Stromal cell of bone marrow (primary cell): ENCODE data around the gene OR10H3.
"Not testable (repeated sequence)": the region's sequence is repeated elsewhere in the genome, so short reads cannot be mapped to it uniquely, and the experiment has no call there.

ENCODE experiments used
- DNase-seq: peaks from one replicate; pipeline ENCODE4 v3.0.0-alpha.2; 2012; ENCODE audit warnings: low read depth

OR10H3 gene

DNA sequence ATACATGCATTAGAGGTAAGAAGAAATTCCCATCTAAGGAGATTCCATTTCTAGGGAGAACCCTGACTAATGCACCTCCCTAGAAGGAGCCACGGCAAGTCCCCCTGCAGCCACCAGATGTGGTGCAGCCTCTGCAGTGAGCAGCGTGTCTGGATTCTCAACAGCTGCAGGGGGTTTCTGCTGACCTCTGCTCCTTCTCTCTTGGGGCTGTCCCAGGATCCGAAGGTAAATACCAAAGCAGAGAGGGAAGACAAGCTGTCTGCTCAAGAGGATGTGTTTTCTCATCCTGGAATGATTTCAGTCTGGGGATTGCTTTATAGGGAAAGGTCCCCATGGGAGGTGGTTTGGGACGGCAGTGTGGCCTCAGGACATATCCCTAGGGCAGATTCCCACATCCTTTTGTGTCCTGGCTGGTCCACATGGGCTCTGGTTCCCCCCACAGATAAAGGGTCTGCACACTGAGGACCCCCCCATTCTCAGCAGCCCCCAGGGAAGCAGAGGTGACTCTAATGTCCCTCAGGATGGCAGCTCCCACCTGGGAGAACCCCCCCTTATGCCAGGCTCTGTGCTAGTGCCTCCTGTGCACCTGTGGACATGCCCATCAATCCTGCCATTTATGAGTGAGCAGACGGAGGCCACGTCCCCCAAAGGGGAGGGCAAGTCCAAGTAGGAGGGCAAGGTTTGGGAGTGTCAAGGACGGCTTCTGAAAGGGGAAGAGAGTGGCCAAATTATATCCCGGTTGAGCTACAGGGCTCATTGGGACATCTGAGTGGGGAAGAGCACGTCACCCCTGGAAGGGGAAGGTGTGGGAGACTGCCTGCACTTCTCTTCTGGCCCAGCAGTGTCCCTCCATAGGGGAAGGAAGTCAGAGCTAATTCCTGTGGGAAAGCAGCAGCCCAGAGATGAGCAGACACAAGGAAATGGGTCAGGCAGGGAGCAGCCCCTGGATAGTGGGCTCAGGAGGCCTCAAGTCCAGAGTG, 39.5 kb downstream of the OR10H3 start:
- DNase-seq: no peak

DNA sequence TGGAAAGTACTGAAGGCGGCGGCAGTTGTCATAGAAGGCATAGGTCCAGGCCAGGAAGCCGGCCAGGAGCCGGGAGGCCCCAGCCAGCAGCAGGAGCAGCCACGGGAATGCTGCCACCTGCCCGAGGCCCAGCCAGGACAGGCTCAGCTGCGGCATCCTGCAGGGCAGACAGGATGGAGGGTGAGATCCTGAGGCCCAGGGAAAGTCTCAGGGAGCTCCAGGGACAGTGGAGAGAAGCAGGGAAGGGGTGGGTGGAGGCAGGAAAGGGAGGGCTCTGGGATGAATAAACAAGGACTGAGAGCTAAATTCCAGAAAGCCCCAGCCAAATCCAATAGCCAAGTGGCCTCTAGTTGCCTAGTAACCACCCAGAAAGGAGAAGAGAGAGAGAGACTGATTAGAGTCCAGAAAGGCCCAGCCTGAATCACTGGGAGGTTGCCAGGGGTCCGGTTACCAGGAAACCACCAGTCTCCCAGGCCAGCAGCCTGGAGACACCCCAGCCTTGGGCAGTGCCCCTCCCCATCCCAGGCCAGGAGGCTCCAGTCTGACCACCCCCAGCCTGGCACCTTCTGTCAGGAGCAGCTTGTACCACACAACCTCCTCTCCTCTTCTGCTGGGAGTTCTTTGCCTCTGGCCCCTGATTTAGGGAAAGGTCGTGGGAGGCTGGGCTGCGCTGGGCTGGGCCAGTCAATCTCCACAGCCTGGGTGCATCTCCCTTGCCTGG, 42.1 kb downstream of the OR10H3 start:
- DNase-seq: peak; percentile 14

DNA sequence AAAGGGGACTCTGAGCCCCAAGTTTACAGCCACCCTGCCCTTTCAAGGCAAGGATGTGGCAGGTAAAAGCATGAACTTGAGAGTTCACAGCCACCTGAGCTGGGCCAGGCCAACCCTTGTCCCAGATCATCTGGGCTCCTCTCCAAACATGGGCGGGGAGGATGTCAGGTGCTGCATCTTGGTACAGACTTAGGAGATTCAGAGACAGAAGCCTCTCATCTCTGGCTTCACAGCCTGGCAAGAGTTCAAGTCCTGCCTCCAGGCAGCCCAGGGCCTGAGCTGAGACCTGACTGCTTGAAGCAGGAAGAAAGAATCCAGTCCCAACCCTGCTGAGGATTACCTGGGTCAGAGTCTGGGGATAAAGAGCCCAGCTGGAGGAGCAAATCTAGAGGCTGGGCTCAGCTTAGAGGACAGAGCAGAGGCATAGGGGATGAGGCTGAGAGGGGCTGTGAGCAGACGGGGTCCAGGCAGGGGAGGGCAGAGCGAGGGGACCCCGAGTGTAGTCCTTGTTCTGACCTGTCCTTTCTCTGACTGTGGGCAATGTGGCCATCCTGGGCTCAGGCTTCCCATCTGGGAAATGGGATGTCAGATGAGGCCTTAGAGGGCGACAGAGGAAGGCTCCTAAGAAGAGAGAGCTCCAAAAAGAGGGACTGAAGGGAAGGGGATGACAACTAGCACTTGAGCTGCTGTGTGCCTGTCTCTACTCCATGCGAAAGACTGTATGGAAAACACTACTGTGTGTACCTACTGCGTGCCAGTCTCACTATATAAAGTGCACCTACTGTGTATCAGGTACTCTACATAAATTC, 43.0 kb downstream of the OR10H3 start:
- DNase-seq: no peak

DNA sequence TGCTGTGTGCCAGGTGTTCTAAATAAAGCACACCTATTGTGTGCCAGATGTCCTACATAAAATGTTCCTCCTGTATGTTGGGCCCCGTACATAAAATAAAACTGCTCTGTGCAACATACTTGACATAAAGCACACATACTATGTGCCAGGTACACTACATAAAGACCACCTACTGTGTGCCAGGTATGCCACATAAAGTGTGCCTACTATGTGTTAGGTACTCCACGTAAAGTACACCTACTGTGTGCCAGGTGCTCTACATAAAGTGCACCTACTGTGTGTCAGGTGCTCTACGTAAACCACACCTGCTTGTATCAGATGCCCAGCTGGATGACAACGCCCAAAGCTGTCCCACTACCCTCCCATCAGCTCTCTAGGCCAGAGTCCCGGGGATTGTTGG, 43.9 kb downstream of the OR10H3 start:
- DNase-seq: no peak

DNA sequence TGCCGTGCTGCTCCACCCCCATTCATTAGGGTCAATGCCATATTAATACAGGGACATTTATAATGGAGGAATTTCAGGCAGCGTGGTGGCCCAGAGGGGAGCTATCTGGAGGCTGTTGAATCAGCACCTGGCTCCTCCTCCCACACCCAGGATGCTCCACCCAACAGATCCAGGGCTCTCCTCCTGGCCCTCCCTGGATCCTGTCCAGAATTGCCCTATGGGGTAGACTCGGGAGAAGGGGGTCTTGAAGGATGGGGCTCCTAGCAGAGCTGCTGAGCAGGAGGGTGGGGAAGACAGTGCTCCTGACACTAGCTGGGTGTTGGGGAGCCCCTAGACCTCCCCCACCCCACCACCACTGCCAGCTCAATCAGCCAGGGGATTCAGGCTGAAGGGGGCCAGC, 44.4 kb downstream of the OR10H3 start:
- DNase-seq: no peak

DNA sequence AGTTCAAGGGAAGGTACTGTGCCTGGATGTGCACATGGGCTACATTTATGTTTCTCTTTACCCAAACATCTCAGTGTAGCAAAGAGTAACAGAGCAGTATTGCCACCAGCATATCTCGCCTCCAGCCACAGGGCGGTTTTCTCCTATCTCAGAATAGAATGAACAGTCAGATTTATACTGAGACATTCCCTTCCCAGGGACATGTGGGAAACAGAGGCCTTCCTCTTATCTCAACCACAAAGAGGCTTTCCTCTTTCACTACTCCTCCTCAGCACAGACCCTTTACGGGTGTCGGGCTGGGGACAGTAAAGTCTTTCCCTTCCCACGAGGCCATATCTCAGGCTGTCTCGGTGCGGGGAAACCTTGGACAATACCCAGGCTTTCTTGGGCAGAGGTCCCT, 45.1 kb downstream of the OR10H3 start:
- not testable (repeated sequence) for DNase-seq

DNA sequence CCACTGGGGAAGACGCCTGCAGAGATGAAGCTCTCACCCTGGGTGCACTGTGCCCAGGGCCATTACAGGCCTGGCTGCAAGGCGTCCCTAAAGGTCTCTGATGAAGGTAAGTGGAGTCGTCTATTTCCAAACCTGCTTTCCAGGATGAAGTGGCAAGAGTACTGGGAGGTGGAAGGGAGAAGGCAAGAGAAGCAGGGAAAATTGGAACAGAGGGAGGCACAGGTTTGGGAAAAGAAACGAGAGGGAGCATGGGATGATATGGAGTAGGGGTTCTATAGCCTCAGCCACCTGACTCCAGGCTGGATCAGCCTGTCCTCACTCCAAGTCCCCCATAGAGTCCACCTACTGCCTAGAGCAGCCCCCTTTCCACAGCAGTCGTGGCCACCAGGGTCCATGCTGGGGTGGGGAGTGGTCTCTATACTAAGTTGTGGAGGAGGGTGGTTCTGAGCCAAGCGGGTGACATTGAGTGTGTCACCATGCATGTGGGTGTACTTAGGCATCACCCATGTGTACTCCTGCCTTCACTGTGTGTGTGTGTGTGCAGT, 49.9 kb downstream of the OR10H3 start, which contains the start of gene OR10H5:
Gene OR10H5, plus strand, starts transcription at position 51 of the 545 bp plus-strand sequence. CDS start 6,388 bp downstream, outside the sequence.
- DNase-seq: no peak

DNA sequence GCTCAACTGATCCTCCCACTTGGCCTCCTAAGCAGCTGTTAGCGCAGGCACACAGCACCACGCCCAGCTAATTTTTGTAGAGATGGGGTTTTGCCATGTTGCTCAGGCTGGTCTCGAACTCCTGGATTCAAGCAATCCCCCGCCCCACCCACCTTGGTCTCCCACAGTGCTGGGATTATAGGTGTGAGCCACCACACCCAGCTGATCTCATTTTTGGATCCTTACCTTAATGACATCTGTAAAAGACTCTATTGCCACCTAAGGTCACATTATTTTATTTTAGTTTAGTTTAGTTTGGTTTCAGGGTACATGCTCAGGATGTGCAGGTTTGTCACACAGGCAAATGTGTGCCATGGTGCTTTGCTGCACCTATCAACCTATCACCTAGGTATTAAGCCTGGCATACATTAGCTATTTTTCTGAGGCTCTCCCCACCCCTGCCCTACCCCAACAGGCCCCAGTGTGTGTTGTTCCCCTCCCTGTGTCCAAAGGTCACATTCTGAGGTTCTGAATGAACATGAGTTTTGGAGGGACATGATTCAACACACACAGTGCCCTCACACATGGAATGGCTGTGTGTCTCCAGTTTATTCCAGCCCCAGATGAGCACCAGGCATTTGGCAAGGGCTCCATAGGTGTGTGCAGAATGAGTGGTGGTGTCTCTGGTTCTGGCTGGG, 50.9 kb downstream of the OR10H3 start:
- DNase-seq: no peak

DNA sequence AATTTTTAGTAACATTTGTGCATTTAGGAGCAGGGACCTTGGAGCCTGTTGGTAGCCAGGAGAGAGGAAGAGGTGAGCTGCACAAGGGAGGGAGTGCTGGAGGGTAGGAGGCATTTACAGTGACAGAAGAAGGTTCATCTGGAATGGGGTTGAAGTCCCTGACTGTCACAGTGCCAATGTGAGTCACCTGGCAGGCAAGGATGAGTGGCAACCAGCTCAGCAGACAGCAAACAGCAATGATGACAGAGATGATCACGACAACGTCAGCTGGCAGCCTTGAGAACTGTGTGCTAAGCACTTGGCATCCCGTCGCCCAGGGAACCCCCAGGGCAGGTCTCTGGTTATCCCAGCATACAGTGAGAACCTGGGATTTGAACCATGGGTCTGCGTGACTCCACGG, 52.3 kb downstream of the OR10H3 start:
- no peak for DNase-seq
